SK-N-SH (cell line): Measurements from ENCODE around the gene TBC1D2B.

Source experiments
- CHD2 ChIP-seq: fragments of 150-350 bp; IDR thresholded peaks from 2 replicates; pipeline ENCODE4 v1.6.1; 2018; ENCODE audit warnings: low read length; ENCODE audit not compliant: partially characterized antibody
- EP300 ChIP-seq, 2 experiments: IDR thresholded peaks; 2 replicates each; pipeline versions ENCODE4 v1.4.0 to v1.6.1; 2012; ENCODE audit warnings: borderline replicate concordance in 1 of 2, low read depth in 1 of 2, low read length in 1 of 2
- EZH2phosphoT487 ChIP-seq: fragments of 200-600 bp; sonication (generic); IDR thresholded peaks from 2 replicates; pipeline ENCODE4 v1.6.1; 2017; ENCODE audit warnings: low read depth, mixed run types, mild to moderate bottlenecking, antibody characterized with exemption, moderate library complexity, borderline replicate concordance
- GATA2 ChIP-seq: sonication (generic); formaldehyde crosslinking; IDR thresholded peaks from 2 replicates; pipeline ENCODE4 v1.5.0; 2020; ENCODE audit warnings: mild to moderate bottlenecking, missing genetic modification reagents
- JUND ChIP-seq: IDR thresholded peaks from 2 replicates; pipeline ENCODE4 v1.4.0; 2012
- MEF2A ChIP-seq: IDR thresholded peaks from 2 replicates; pipeline ENCODE4 v1.4.0; 2012; ENCODE audit warnings: low read depth, borderline replicate concordance
- NFIC ChIP-seq: IDR thresholded peaks from 2 replicates; pipeline ENCODE4 v1.4.0; 2012; ENCODE audit warnings: borderline replicate concordance
- RAD21 ChIP-seq: IDR thresholded peaks from 2 replicates; pipeline ENCODE4 v1.6.1; 2012; ENCODE audit warnings: mild to moderate bottlenecking, low read length
- TEAD4 ChIP-seq: IDR thresholded peaks from 2 replicates; pipeline ENCODE4 v1.4.0; 2012; ENCODE audit warnings: mild to moderate bottlenecking, borderline replicate concordance; ENCODE audit not compliant: insufficient read depth
- TF ChIP-seq, protein P1 (sequence below): fragments of 200-600 bp; sonication (generic); IDR thresholded peaks from 2 replicates; pipeline ENCODE4 v1.6.1; 2017; ENCODE audit warnings: antibody characterized with exemption, mild to moderate bottlenecking, moderate library complexity
- TF ChIP-seq, protein P2 (sequence below): fragments of 150-350 bp; IDR thresholded peaks from 2 replicates; pipeline ENCODE4 v1.6.1; 2017; ENCODE audit warnings: antibody characterized with exemption, low read length, low read depth, borderline replicate concordance
- TF ChIP-seq, protein P3 (sequence below): IDR thresholded peaks from 2 replicates; pipeline ENCODE4; 2012
- TF ChIP-seq, protein P4 (sequence below): IDR thresholded peaks from 2 replicates; pipeline ENCODE4 v1.4.0; 2012; ENCODE audit warnings: low read depth, borderline replicate concordance

DNA sequence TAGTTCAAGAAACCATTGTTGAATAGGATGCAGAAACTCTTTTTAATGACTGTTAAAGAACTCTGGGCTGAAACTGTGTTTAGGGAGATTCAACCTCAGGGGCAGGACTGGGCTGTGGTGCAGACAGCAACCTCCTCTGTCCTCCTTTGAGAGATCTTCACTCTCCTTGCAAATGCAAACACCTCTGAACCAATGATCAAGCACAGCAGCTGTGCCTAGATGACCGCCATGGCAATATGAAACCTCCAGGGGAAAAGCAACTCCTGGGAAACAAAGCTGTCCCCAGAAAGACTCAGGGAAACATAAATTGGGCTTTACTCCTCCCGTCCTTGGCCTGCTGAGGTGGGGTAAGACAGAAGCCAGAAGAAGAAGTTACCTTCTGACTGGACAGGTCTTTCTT lies 52.6 kb downstream of the TBC1D2B start:
- TF ChIP-seq TEAD4 (no peak), EP300 (IDR thresholded peaks at IDR 0.05; ENCODE audit: borderline replicate concordance in 1 of 2, low read depth in 1 of 2, low read length in 1 of 2) (no peak), JUND (no peak), NFIC (no peak), RAD21 (no peak), EZH2phosphoT487 (no peak), MEF2A (no peak), GATA2 (CRISPR knock-in tag) (no peak), CHD2 (no peak)
- TF ChIP-seq, protein P1, sequence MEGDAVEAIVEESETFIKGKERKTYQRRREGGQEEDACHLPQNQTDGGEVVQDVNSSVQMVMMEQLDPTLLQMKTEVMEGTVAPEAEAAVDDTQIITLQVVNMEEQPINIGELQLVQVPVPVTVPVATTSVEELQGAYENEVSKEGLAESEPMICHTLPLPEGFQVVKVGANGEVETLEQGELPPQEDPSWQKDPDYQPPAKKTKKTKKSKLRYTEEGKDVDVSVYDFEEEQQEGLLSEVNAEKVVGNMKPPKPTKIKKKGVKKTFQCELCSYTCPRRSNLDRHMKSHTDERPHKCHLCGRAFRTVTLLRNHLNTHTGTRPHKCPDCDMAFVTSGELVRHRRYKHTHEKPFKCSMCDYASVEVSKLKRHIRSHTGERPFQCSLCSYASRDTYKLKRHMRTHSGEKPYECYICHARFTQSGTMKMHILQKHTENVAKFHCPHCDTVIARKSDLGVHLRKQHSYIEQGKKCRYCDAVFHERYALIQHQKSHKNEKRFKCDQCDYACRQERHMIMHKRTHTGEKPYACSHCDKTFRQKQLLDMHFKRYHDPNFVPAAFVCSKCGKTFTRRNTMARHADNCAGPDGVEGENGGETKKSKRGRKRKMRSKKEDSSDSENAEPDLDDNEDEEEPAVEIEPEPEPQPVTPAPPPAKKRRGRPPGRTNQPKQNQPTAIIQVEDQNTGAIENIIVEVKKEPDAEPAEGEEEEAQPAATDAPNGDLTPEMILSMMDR, result no peak
- TF ChIP-seq, protein P2, sequence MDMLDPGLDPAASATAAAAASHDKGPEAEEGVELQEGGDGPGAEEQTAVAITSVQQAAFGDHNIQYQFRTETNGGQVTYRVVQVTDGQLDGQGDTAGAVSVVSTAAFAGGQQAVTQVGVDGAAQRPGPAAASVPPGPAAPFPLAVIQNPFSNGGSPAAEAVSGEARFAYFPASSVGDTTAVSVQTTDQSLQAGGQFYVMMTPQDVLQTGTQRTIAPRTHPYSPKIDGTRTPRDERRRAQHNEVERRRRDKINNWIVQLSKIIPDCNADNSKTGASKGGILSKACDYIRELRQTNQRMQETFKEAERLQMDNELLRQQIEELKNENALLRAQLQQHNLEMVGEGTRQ, result no peak
- TF ChIP-seq, protein P3, sequence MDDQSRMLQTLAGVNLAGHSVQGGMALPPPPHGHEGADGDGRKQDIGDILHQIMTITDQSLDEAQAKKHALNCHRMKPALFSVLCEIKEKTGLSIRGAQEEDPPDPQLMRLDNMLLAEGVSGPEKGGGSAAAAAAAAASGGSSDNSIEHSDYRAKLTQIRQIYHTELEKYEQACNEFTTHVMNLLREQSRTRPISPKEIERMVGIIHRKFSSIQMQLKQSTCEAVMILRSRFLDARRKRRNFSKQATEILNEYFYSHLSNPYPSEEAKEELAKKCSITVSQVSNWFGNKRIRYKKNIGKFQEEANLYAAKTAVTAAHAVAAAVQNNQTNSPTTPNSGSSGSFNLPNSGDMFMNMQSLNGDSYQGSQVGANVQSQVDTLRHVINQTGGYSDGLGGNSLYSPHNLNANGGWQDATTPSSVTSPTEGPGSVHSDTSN, result no peak
- TF ChIP-seq, protein P4, sequence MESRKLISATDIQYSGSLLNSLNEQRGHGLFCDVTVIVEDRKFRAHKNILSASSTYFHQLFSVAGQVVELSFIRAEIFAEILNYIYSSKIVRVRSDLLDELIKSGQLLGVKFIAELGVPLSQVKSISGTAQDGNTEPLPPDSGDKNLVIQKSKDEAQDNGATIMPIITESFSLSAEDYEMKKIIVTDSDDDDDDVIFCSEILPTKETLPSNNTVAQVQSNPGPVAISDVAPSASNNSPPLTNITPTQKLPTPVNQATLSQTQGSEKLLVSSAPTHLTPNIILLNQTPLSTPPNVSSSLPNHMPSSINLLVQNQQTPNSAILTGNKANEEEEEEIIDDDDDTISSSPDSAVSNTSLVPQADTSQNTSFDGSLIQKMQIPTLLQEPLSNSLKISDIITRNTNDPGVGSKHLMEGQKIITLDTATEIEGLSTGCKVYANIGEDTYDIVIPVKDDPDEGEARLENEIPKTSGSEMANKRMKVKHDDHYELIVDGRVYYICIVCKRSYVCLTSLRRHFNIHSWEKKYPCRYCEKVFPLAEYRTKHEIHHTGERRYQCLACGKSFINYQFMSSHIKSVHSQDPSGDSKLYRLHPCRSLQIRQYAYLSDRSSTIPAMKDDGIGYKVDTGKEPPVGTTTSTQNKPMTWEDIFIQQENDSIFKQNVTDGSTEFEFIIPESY, result no peak
